Mesendoderm (in vitro differentiated cells): ENCODE measurements around the gene STK35. TPM values are rescaled to one million over a fixed set of nuclear protein-coding genes. Genes with fewer than 3 reads are reported as not detected.
"Not testable (repeated sequence)": the region's sequence is repeated elsewhere in the genome, so short reads cannot be mapped to it uniquely, and the experiment has no call there.

Experiments
- DNase-seq: peaks from one replicate; pipeline ENCODE4 v3.0.0; 2013
- H2AK5ac ChIP-seq: 2 replicates; pipeline ENCODE4 v1.6.1; 2013; ENCODE audit warnings: low read length, inconsistent platforms
- H2BK120ac ChIP-seq: 2 replicates; pipeline ENCODE4 v1.6.1; 2013; ENCODE audit warnings: low read depth, mild to moderate bottlenecking, low read length, moderate library complexity, mixed read lengths
- H2BK15ac ChIP-seq: replicated peaks from 2 replicates; pipeline ENCODE4 v1.6.1; 2013; ENCODE audit warnings: low read depth, mild to moderate bottlenecking, moderate library complexity
- H2BK5ac ChIP-seq: 2 replicates; pipeline ENCODE4 v1.6.1; 2013; ENCODE audit warnings: low read length, inconsistent platforms
- H3K18ac ChIP-seq: 2 replicates; pipeline ENCODE4 v1.6.1; 2013; ENCODE audit warnings: mild to moderate bottlenecking, low read length, mixed read lengths
- H3K23ac ChIP-seq: one replicate; pipeline ENCODE4 v1.6.1; 2013; ENCODE audit warnings: low read length
- H3K27ac ChIP-seq: 2 replicates; pipeline ENCODE4 v1.5.1; 2013; ENCODE audit warnings: low read depth, mild to moderate bottlenecking, inconsistent platforms, low read length, moderate library complexity
- H3K27me3 ChIP-seq: 2 replicates; pipeline ENCODE4 v1.6.1; 2013; ENCODE audit warnings: low read length, control low read depth, mild to moderate bottlenecking, inconsistent platforms; ENCODE audit not compliant: insufficient read depth, poor library complexity
- H3K36me3 ChIP-seq: 2 replicates; pipeline ENCODE4 v1.6.1; 2013; ENCODE audit warnings: low read length, inconsistent platforms; ENCODE audit not compliant: control insufficient read depth, insufficient read depth
- H3K4ac ChIP-seq: one replicate; pipeline ENCODE4 v1.6.1; 2013; ENCODE audit warnings: low read depth, mild to moderate bottlenecking, low read length, moderate library complexity
- H3K4me1 ChIP-seq: 2 replicates; pipeline ENCODE4 v1.6.1; 2013; ENCODE audit warnings: low read depth, low read length, inconsistent platforms; ENCODE audit not compliant: control insufficient read depth
- H3K4me2 ChIP-seq: 2 replicates; pipeline ENCODE4 v1.6.1; 2013; ENCODE audit warnings: low read length
- H3K4me3 ChIP-seq: 2 replicates; pipeline ENCODE4 v1.5.1; 2013; ENCODE audit warnings: mild to moderate bottlenecking, low read length
- H3K56ac ChIP-seq: one replicate; pipeline ENCODE4 v1.6.1; 2013; ENCODE audit warnings: low read length
- H3K79me1 ChIP-seq: 2 replicates; pipeline ENCODE4 v1.6.1; 2013; ENCODE audit warnings: low read length, inconsistent platforms
- H3K79me2 ChIP-seq: 2 replicates; pipeline ENCODE4 v1.6.1; 2013; ENCODE audit warnings: mild to moderate bottlenecking, low read length; ENCODE audit not compliant: control insufficient read depth, insufficient read depth
- H3K9ac ChIP-seq: 2 replicates; pipeline ENCODE4 v1.6.1; 2013; ENCODE audit warnings: low read length, inconsistent platforms
- H4K5ac ChIP-seq: one replicate; pipeline ENCODE4 v1.6.1; 2013; ENCODE audit warnings: low read length
- H4K8ac ChIP-seq: one replicate; pipeline ENCODE4 v1.6.1; 2013; ENCODE audit warnings: low read depth, mild to moderate bottlenecking, control low read depth, low read length, moderate library complexity
- WGBS: extraction: QIAGEN DNeasy Blood & Tissue Kit; methylation state at CpG from one replicate; pipeline ENCODE4 v1.1.7; 2013; ENCODE audit warnings: low lambda C conversion rate, missing lambda C conversion rate; ENCODE audit not compliant: insufficient coverage; ENCODE audit errors: extremely low coverage; 5-methylcytosine and 5-hydroxymethylcytosine counted together
- small RNA-seq: library from polyadenylated mRNA; stranded (forward); fragments of <200 nt; extraction: miRNeasy Mini kit (QIAGEN cat#:217004); gene quantifications from one replicate; pipeline ENCODE3, GENCODE V24; 2013; ENCODE audit not compliant: insufficient read depth

STK35 gene

GRCh38 chr20:2184933-2185332, 83.3 kb downstream of the STK35 start:
- H3K27me3 ChIP-seq, H3K56ac ChIP-seq, H3K36me3 ChIP-seq, H3K4ac ChIP-seq, H4K8ac ChIP-seq, H2BK120ac ChIP-seq, H3K4me3 ChIP-seq, H3K79me2 ChIP-seq, H2AK5ac ChIP-seq, H4K5ac ChIP-seq, H2BK5ac ChIP-seq, H3K18ac ChIP-seq, H3K27ac ChIP-seq, H3K79me1 ChIP-seq, H3K4me1 ChIP-seq, H2BK15ac ChIP-seq, H3K23ac ChIP-seq, DNase-seq, H3K4me2 ChIP-seq, H3K9ac ChIP-seq: not testable (repeated sequence)
- no CpG with 5 or more reads among the region's 7 CpGs for WGBS

DNA sequence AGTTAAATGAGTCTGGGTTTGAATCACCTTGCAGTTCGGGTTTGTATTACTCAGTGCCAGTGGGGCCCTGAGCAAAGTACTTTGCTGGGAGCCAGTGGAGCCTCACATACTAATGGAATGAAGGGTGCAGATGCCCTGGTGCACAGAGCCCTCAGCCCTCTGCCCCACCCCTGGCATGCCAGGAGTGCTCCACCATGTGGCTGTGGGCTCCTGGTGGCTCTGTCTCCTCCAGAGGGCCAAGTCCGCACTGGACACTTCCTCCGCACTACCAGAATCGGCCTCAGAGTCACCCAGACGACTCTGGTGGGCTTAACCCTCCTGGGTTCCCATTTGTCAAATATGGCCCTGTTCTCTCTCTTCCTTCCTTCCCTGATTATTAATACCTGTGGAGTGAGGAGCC, 94.0 kb downstream of the STK35 start:
- no peak overlapping the region for H2BK5ac ChIP-seq
- H3K27ac ChIP-seq, result no peak overlapping the region
- no peaks in the 10 kb centered on the region for H3K36me3 ChIP-seq
- no peak overlapping the region for H2BK15ac ChIP-seq
- H3K4me2 ChIP-seq, result no peak overlapping the region
- H3K18ac ChIP-seq, result no peak overlapping the region
- no peak overlapping the region for H3K23ac ChIP-seq
- H3K79me1 ChIP-seq, result no peaks in the 10 kb centered on the region
- no peak overlapping the region for H3K4ac ChIP-seq
- no peak overlapping the region for H3K4me3 ChIP-seq
- no peak for DNase-seq
- H2BK120ac ChIP-seq, result no peak overlapping the region
- no peaks in the 10 kb centered on the region for H3K27me3 ChIP-seq
- H3K79me2 ChIP-seq, result no peaks in the 10 kb centered on the region
- H4K5ac ChIP-seq, result no peak overlapping the region
- no CpG with 5 or more reads among the region's 5 CpGs for WGBS
- H4K8ac ChIP-seq, result no peak overlapping the region
- H3K9ac ChIP-seq, result no peak overlapping the region
- no peak overlapping the region for H3K56ac ChIP-seq
- H3K4me1 ChIP-seq, result no peaks in the 10 kb centered on the region
- no peak overlapping the region for H2AK5ac ChIP-seq

GRCh38 chr20:2197166-2197565, 95.5 kb downstream of the STK35 start:
- no peak overlapping the region for H3K4ac ChIP-seq
- no peaks in the 10 kb centered on the region for H3K79me2 ChIP-seq
- H3K4me2 ChIP-seq, result no peak overlapping the region
- no peak for DNase-seq
- H2AK5ac ChIP-seq, result no peak overlapping the region
- no peaks in the 10 kb centered on the region for H3K4me1 ChIP-seq
- no peaks in the 10 kb centered on the region for H3K79me1 ChIP-seq
- no peak overlapping the region for H3K56ac ChIP-seq
- WGBS, result no CpG with 5 or more reads among the region's 7 CpGs
- H3K27ac ChIP-seq, result no peak overlapping the region
- H3K18ac ChIP-seq, result no peak overlapping the region
- no peaks in the 10 kb centered on the region for H3K27me3 ChIP-seq
- H2BK15ac ChIP-seq, result no peak overlapping the region
- no peak overlapping the region for H4K8ac ChIP-seq
- no peak overlapping the region for H4K5ac ChIP-seq
- no peak overlapping the region for H3K23ac ChIP-seq
- no peak overlapping the region for H2BK120ac ChIP-seq
- H3K4me3 ChIP-seq, result no peak overlapping the region
- H3K36me3 ChIP-seq, result no peaks in the 10 kb centered on the region
- no peak overlapping the region for H2BK5ac ChIP-seq
- H3K9ac ChIP-seq, result no peak overlapping the region

Small RNA genes within 50 kb of the gene (small RNA-seq; reads per million reads assigned to genes)
- not detected for gene RPL7P2
